Measurements from ENCODE around the gene MARCHF6.
"Not testable (repeated sequence)": the region's sequence is repeated elsewhere in the genome, so short reads cannot be mapped to it uniquely, and the experiment has no call there.

Gene MARCHF6

DNA sequence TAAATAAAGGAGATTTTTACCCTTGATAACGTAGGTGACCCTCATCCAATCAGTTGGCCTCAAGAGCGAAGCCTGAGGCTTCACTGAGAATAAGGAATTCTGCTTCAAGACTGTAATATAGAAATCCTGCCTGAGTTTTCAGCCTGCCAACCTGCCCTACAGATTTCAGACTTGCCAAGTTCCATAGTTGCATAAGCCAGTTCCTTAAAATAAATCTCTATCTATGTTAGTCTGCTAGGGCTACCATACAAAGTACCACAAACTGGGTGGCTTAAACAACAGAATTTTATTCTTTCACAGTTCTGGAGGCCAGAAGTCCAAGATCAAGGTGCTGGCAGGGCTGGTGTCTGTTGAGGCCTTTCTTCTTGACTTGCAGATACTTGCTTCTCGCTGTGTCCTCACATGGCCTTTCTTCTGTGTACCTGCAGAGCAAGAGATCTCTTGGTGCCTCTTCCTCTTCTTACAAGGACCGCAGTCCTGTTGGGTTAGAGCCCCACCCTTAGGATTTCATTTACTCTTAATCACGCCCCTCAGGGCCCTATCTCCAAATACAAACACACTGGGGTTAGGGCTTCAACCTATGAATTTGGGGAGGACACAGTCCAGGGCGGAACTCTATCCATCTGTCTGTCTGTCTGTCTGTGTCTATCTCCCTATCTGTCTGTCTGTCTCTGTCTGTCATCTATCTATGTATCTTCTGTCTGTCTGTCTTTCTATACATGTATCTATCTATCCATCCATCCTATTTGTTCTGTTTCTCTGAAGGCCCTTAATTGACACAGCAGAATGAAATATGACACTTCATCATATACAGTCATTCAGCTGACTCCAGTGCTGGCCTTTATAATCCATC, 28.8 kb upstream of the MARCHF6 start:
- no peak for DNase-seq (ENCODE audit: low read depth in 2 of 2)

DNA sequence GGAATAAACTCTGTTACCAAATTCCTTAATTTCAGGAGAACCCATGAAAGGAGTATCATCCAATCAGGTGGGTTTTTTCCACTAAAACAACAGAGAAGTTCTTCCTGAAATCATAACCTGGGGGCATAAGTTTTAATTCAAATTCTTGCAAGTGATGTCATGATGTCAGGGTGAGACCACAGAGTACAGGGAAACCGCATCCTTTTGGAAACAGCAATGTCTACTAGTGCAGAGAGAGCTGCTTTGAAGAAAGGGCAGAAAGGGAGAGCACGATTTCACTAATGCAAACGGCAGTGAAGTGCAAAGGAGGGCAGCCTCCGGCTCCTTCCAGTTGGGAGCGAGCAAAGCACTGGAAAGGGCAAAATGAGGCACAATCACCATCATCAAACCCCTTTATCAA, 25.2 kb upstream of the MARCHF6 start:
- no peak for DNase-seq (ENCODE audit: low read depth in 2 of 2)

DNA sequence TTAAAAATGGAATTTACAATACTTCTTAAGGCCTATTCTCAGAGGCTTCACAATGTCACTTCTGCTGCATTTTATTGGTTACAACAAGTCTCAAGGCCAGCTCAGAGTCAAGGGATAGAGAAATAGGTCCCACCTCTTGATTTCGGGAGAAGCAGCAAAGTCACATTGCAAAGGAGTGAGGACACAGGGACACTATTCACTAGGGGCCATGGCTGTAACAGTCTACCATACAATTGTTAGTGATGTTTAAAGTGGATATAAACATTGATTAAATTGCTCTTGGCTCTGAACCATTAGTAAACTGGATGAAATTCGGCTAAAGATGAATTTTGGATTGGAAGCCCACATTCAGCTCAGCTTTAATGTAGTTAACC, 24.1 kb upstream of the MARCHF6 start:
- no peak for DNase-seq (ENCODE audit: low read depth in 2 of 2)

DNA sequence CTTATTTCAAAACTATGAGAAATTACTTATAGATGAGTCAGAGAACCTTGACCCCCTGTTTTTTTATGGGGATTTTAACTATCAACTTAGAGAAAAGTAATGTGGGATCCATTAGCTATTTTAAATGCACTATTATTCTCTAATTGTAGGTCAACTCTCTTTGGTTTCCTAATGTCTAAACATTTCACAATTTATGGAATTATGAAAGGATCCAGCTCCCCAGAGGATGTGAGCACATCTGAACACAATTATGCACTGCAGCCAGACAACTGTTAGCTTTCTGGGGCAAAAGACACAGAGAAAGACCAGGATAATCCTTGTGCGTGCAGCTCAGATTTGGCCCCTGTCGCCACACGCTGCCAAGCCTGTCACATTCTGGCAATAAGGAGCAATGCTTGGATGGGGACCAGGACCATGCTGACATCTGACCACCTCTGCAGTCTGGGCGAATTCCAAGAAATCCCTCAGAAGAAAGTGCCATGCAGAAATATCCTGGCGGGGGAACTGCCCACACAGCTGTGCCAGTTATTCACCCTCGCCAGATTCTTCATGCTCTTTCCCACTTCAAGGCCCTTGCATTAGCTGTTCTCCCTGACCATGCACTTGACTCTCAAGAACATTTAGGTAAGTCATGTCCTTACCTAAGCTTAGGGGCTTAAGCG, 23.5 kb upstream of the MARCHF6 start:
- no peak for DNase-seq (ENCODE audit: low read depth in 2 of 2)

DNA sequence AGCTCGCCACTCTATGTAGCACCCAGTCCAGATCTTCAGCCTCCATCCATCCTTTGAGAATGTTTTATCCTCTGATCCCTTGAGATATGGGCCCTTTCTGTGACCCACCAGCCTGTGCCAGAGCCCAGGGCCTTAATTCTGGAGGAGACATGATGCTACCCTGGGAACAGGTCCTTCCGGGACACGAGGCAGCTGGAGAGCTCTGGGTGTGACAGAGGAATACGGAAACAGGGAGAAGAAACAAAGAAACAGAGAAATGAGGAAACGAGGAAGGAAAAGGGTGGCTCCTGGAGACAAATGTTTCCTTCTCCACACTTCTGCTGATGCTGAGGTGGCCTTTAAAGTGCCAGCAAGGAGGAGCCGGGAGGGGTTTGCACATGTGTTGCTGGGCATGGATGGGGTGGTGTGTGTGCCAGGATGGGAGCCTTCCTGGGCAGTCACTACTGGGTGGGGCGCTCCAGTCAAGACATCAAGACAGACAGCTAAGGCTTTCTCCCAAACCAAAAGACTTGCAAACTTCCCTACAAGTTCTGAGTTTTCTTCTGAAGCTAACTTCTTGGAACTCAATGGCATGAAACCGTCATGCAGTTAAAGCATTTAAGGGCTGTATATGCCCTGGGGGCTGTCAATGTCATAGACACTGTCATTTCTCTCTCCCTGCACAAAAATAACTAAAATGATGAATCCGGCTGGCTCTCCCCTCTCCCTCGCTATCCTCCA, 22.8 kb upstream of the MARCHF6 start:
- no peak for DNase-seq (ENCODE audit: low read depth in 2 of 2)

DNA sequence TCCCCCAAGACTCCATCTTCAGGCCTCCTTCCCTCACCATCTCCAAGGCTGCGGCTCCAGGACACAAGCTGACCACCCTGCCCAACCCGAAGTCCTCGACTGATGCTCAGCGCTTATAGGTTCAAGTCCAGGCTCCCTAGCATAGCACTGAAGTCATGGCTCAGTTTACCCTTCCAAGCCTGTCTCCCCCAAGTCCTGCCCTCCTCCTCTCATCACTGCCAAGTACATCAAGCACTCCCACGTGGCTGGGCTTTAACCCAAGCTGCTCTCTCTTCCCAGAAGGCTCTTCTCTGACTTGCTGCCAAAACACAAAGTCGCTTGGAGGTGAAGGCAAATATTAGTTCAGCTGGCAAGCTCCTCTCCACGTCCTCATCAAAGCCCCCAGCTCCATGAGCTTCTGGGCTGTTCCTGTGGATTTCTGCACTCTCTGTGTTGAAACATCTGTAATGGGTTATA, 22.1 kb upstream of the MARCHF6 start:
- no peak for DNase-seq (ENCODE audit: low read depth in 2 of 2)

DNA sequence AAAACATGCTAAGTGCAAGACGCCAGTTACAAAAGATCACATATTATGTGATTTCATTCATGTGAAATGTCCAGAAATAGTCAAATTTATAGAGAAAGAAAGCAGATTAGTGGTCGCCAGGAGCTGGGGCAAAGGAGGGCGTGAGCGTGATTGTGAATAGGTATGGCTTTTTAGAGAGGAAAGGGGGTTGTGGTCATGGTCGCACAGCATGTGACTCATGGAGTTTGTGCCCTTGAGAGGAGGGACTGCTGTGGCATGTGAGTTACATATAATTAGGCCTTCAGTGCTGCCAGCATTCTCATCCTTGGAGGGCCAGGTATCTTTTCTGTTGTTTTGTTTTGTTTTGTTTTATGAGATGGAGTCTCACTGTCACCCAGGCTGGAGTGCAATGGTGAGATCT, 21.2 kb upstream of the MARCHF6 start:
- no peak for DNase-seq (ENCODE audit: low read depth in 2 of 2)

DNA sequence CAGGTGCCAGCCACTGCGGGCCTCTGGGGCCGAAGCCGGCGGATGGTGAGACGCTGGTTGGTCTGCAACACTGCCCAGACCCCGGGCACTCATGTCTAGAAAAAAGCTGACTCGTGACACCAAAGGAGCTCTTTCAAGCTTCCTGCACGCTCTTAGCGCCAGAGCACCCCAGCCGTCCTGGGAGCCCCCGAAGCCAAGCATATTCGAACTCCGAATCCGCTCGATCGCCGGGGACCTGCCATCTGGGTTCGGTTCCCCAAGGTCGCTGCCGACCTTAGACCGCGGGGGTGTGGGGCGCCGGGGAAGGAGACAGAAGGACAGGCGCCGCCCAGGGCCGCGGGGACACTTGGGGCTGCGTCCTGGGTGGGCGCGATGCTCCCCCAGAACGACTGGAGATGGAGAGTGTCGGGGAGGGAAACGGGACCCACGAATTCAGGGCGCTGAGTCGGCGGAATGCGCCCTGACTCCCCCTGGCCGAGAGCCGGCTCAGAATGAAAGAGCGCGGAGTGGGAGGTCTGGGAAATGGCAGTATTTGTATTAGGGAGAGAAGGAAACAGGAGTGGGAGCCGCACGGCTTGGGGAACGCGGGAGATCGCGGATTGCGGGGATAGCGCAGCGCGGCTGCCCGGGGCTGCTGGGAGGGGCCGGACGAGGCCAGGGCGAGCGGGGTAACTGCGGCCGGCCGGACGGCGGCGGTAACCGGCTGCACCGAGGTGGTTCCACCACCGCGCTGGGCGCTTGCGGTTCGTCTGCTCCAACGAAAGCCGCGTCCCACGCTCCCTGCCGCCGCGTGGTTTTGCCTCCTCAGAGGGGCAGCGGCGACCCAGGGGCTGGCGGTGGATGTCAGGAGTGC, 20.1 kb upstream of the MARCHF6 start:
- DNase-seq (ENCODE audit: low read depth in 2 of 2), result peak in 1 of 2 donors; percentile 3

DNA sequence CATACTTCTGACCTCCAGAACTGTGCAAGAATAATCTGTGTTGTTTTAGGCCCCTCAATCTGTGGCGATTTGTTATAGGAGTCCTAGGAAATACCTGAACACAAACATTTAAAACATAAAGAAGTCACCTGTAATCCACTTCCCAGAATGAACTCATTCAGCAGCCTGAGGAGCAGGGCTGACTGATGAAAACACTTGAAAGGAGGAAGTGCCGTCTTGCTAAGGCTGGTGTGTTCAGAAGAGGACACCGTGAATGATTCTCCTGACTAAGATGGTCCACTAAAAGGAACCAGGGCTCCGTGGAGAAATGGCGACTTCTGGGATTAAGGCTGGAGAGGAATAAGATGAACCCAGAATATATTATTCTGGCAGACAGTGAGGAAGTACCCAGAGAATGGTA, 18.7 kb upstream of the MARCHF6 start:
- DNase-seq (ENCODE audit: low read depth in 2 of 2), result no peak

DNA sequence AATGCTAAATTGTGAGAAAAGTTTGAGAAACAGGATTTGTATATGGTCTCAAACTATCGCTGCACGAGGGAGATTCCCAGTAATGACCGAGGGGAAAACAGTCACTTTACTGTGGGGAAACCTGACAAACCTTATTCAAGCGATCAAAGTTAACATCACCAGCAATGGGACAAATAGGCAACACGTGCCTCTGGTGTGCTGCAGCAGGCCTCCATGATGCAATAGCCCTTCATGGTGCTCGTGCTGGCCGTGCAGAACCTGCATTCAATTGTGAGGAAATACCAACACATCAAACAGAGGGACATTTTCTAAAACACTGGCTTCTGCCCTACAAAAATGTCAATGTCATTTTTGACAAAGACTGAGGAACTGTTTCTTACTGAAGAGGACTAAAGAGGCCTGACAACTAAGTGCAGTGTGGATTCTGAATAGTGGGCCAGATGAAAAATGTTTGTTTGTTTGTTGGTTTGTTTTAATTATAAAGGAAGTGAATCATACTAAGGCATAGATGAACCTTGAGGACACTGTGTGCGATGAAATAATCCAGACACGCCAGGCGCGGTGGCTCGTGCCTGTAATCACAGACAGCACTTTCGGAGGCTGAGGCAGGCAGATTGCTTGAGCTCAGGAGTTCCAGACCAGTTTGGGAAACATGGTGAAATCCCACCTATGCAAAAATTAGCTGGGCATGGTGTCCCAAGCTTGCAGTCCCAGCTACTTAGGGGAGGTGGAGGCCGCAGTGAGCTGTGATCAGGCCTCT, 17.6 kb upstream of the MARCHF6 start:
- DNase-seq (ENCODE audit: low read depth in 2 of 2), result no peak

DNA sequence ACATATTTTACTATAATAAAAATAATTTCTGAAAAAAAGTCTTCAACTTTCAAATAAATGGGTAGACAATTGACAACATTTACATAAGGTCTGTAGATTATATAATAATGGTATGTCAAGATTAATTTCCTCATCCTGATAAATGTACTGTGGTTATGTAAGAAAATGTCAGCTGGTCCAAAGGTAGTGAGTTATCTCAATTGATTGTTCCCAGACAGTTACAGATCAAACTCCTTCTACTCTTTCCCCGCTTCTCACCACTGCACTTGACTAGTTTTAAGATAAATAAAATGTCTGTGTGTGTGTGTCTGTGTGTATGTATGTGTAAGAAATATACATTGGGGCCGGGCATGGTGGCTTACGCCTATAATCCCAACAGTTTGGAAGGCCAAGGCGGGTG, 16.4 kb upstream of the MARCHF6 start:
- no peak for DNase-seq (ENCODE audit: low read depth in 2 of 2)

DNA sequence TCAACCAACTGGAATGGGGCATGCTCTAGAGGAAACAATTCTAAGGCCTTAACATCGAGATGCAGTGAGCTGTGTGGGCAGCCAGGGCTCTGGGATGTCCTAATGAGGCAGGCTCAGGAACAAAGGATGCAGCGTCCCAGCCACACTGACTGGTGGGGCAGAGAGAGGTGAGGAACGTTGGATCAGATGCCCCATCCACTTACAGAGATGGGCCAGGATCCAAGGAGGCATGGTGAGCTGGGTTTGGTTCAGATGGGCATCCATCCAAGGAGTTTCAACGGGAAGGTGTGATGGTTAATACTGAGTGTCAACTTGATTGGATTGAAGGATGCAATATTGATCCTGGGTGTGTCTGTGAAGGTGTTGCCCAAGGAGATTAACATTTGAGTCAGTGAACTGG, 15.5 kb upstream of the MARCHF6 start:
- no peak for DNase-seq (ENCODE audit: low read depth in 2 of 2)

DNA sequence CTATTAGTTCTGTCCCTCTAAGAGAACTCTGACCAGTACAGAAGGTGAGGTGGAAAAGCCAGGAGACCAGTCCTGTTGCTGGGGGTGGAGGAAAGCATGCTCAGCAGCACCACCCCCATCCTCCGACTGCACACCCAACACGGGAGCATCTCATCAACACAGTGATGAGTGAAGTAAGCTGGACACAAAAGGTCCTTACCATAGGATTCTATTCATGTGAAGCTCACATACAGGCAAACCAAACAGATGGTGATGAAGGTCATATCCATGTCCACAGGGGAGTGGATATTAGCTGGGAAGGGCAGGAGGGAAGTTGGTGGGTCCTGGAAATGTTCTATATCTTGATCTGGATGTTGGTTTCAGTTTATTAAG, 14.8 kb upstream of the MARCHF6 start:
- no peak for DNase-seq (ENCODE audit: low read depth in 2 of 2)

DNA sequence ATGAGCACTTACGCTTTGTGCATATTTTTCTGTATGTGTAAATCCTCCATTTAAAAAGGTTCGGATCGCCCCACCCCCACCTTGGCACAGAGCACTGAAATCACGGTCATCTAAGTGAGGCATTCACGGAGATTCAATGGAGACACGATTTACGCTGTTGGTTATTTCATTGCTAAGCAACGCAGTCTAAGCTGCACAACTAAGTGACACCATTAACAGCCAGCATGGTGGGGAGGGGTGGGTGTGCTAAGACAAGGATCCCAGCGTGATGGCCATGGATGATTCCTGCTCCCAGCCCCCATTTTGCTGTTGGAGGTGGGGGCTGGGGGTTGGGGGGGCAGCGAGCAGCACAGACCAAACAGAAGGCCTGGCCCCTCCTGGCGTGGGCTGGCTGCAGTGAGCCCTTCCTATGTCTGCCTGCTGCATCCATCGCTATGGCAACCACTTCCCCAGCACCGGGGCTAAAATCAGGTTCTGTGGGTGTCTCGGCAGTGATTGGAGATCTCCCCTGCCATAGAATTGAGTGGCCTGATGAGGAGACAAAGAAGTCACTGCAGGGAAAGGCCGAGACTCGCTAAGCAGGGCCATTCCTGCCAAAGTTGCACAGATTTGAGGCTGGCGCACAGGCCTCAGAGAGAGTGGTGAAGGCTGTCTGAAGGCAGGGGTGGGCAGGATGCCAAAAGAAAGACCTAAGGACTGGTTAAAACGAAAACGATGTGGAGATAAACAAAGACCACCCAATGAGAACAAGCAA, 14.3 kb upstream of the MARCHF6 start:
- no peak for DNase-seq (ENCODE audit: low read depth in 2 of 2)

DNA sequence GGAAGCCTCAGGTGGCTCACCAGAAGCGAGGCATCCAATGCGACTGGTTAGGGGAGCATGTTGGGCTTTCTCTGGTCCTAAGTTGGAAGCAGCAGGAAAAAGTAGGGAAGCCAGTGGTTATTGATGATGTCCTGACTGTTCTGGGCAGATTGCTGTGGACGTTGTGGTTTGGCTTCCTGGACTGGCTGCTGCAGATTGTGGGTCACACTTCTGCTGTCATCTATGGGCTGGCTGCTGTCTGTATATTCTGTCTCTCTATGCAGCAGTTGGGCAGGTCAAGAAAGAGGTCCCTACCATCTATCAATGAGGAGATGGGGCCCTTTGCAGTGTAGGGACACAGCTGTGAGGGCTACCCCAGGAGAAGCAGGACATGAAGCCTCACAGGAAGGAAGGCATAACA, 13.5 kb upstream of the MARCHF6 start:
- no peak for DNase-seq (ENCODE audit: low read depth in 2 of 2)

DNA sequence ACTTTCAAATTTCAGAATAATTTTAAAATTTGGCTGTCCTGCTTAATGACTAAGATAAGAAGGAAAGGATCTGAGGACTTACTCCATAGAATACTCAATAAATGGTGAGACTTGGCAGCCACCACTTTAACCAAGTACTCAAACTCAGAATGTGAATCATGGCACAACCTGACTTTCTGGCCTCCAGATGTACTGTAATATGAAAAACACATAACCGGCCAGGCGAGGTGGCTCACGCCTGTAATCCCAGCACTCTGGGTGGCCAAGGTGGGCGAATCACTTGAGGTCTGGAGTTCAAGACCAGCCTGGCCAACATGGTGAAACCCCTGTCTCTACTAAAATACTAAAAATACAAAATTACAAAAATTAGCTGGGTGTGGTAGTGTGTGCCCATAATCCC, 10.0 kb upstream of the MARCHF6 start:
- DNase-seq (ENCODE audit: low read depth in 2 of 2), result no peak

DNA sequence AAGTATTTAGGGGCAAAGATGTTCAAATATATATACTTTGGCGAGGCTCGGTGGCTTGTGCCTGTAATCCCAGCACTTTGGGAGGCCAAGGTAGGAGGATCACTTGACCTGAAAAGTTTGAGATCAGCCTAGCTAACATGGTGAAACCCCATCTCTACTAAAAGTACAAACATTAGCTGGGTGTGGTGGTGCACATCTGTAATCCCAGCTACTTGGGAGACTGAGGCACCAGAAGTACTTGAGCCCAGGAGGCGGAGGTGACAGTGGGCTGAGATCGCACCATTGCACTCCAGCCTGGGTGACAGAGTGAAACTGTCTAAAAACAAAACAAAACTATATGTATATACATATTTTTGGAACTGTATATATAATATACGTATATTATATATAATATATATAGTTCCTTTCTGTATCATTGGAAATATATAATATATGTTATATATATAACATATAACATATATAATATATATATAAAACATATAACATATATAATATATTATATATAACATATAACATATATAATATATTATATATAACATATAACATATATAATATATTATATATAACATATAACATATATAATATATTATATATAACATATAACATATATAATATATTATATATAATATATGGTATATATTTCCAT, 8.9 kb upstream of the MARCHF6 start:
- not testable (repeated sequence) for DNase-seq (ENCODE audit: low read depth in 2 of 2)

DNA sequence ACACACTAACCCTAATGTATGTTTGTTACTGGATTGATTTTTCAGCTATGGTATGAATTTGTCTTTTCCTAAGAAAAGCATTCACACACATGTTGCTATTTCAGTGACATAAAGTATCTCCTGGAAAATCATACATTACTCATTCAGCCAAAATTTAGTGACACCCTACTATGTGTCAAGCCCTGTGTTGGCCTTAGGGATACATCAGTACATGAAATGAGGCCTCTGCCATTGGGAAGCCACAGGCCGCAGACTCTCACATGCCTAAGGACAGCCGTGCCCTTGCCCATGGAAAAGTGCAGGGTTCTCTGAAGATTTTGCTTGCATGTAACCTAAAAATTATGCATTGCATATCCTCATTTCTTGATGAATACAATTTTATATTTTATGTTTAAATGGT, 5.2 kb upstream of the MARCHF6 start:
- no peak for DNase-seq (ENCODE audit: low read depth in 2 of 2)

DNA sequence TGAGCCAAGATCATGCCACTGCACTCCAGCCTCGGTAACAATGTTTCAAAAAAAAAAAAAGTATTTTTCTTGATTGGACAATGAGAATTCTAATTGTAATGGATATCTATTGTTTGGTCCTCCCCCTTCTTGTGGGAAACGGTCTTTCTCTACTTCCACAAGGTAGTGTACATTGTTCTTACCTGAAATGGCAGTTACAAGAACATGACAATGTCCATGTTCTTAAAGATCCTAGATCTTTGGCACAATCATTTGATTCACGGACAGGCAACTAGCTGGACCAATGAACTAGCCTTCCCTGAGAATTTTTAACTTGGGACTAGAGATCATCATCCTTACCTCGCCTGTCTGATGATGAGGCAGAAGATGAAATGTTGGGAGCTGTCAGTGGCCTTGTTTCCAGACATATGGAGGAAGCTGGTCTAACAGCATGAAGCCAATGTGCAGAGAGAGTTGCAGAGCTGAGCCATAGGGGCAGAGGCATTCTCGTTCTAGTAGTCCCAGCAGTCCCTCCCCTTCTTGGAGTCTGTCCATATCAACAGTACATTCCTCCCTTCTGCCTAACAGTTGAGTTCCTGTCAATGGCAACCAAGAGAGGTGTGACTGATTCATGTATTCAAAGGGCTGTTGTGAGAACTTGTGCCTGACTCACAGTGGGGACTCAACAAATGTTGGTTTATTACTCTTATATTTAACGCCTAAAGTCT, 2.1 kb upstream of the MARCHF6 start:
- DNase-seq (ENCODE audit: low read depth in 2 of 2), result no peak
